Measurements from ENCODE around the gene YAF2.

The YAF2 gene

GRCh38 chr12:42130672-42131402 lies 107.2 kb downstream of the YAF2 start:
- Histone ChIP-seq H3K79me2 (ENCODE audit: control insufficient read depth, insufficient read depth, low read length, unreplicated experiment) (peaks cover 57% of the 10 kb centered on the region), H3K27me3 (ENCODE audit: insufficient read depth, low read length) (no peaks in the 10 kb centered on the region), H3K36me3 (ENCODE audit: insufficient read depth, low read length) (no peaks in the 10 kb centered on the region), H3K4me3 (ENCODE audit: low read depth, low read length) (peak overlapping the region; percentile 71), H3K27ac (ENCODE audit: low read depth, low read length) (peak overlapping the region; percentile 83), H2AFZ (ENCODE audit: low read length, unreplicated experiment) (peak overlapping the region; percentile 60), H3K4me1 (ENCODE audit: control insufficient read depth, insufficient read depth, low read length, unreplicated experiment) (peaks cover 30% of the 10 kb centered on the region)

GRCh38 chr12:42129595-42130204 lies 108.3 kb downstream of the YAF2 start:
- Histone ChIP-seq H2AFZ (ENCODE audit: low read length, unreplicated experiment) (no peak overlapping the region), H3K4me1 (ENCODE audit: control insufficient read depth, insufficient read depth, low read length, unreplicated experiment) (peaks cover 19% of the 10 kb centered on the region), H3K36me3 (ENCODE audit: insufficient read depth, low read length) (no peaks in the 10 kb centered on the region), H3K4me3 (ENCODE audit: low read depth, low read length) (0 out of 2 replicates have a peak overlapping the region, but pooled peaks have one; percentile 71), H3K27ac (ENCODE audit: low read depth, low read length) (no peak overlapping the region; the same call in 1 of the 2 replicates), H3K79me2 (ENCODE audit: control insufficient read depth, insufficient read depth, low read length, unreplicated experiment) (peaks cover 52% of the 10 kb centered on the region), H3K27me3 (ENCODE audit: insufficient read depth, low read length) (no peaks in the 10 kb centered on the region)

- Histone ChIP-seq H3K4me1 (ENCODE audit: control insufficient read depth, insufficient read depth, low read length, unreplicated experiment) (peaks cover 17% of the 10 kb centered on the region), H3K79me2 (ENCODE audit: control insufficient read depth, insufficient read depth, low read length, unreplicated experiment) (peaks cover 44% of the 10 kb centered on the region), H3K27ac (ENCODE audit: low read depth, low read length) (no peak overlapping the region), H3K36me3 (ENCODE audit: insufficient read depth, low read length) (no peaks in the 10 kb centered on the region), H3K27me3 (ENCODE audit: insufficient read depth, low read length) (no peaks in the 10 kb centered on the region), H2AFZ (ENCODE audit: low read length, unreplicated experiment) (no peak overlapping the region), H3K4me3 (ENCODE audit: low read depth, low read length) (no peak overlapping the region)
These were observed 109.2 kb downstream of the YAF2 start for GRCh38 chr12:42128888-42129287.

- Histone ChIP-seq H3K27ac (ENCODE audit: low read depth, low read length) (no peak overlapping the region), H3K4me1 (ENCODE audit: control insufficient read depth, insufficient read depth, low read length, unreplicated experiment) (peaks cover 17% of the 10 kb centered on the region), H2AFZ (ENCODE audit: low read length, unreplicated experiment) (no peak overlapping the region), H3K79me2 (ENCODE audit: control insufficient read depth, insufficient read depth, low read length, unreplicated experiment) (peaks cover 41% of the 10 kb centered on the region), H3K4me3 (ENCODE audit: low read depth, low read length) (no peak overlapping the region), H3K27me3 (ENCODE audit: insufficient read depth, low read length) (no peaks in the 10 kb centered on the region), H3K36me3 (ENCODE audit: insufficient read depth, low read length) (no peaks in the 10 kb centered on the region)
These were observed 109.7 kb downstream of the YAF2 start for GRCh38 chr12:42128327-42128726.

GRCh38 chr12:42126963-42127362 lies 111.1 kb downstream of the YAF2 start:
- Histone ChIP-seq H3K36me3 (ENCODE audit: insufficient read depth, low read length) (no peaks in the 10 kb centered on the region), H2AFZ (ENCODE audit: low read length, unreplicated experiment) (no peak overlapping the region), H3K4me3 (ENCODE audit: low read depth, low read length) (no peak overlapping the region), H3K4me1 (ENCODE audit: control insufficient read depth, insufficient read depth, low read length, unreplicated experiment) (peaks cover 17% of the 10 kb centered on the region), H3K27ac (ENCODE audit: low read depth, low read length) (no peak overlapping the region), H3K27me3 (ENCODE audit: insufficient read depth, low read length) (no peaks in the 10 kb centered on the region), H3K79me2 (ENCODE audit: control insufficient read depth, insufficient read depth, low read length, unreplicated experiment) (peaks cover 33% of the 10 kb centered on the region)

GRCh38 chr12:42125388-42125767 lies 112.7 kb downstream of the YAF2 start:
- H3K36me3 ChIP-seq (ENCODE audit: insufficient read depth, low read length), result no peaks in the 10 kb centered on the region
- H3K27me3 ChIP-seq (ENCODE audit: insufficient read depth, low read length), result no peaks in the 10 kb centered on the region
- no peak overlapping the region for H2AFZ ChIP-seq (ENCODE audit: low read length, unreplicated experiment)
- no peak overlapping the region for H3K4me3 ChIP-seq (ENCODE audit: low read depth, low read length)
- peaks cover 7% of the 10 kb centered on the region for H3K4me1 ChIP-seq (ENCODE audit: control insufficient read depth, insufficient read depth, low read length, unreplicated experiment)
- peaks cover 35% of the 10 kb centered on the region for H3K79me2 ChIP-seq (ENCODE audit: control insufficient read depth, insufficient read depth, low read length, unreplicated experiment)
- no peak overlapping the region for H3K27ac ChIP-seq (ENCODE audit: low read depth, low read length)

GRCh38 chr12:42124764-42125387 lies 113.2 kb downstream of the YAF2 start:
- Histone ChIP-seq H2AFZ (ENCODE audit: low read length, unreplicated experiment) (no peak overlapping the region), H3K27ac (ENCODE audit: low read depth, low read length) (no peak overlapping the region), H3K36me3 (ENCODE audit: insufficient read depth, low read length) (no peaks in the 10 kb centered on the region), H3K4me1 (ENCODE audit: control insufficient read depth, insufficient read depth, low read length, unreplicated experiment) (peaks cover 2% of the 10 kb centered on the region), H3K4me3 (ENCODE audit: low read depth, low read length) (no peak overlapping the region), H3K27me3 (ENCODE audit: insufficient read depth, low read length) (no peaks in the 10 kb centered on the region), H3K79me2 (ENCODE audit: control insufficient read depth, insufficient read depth, low read length, unreplicated experiment) (peaks cover 32% of the 10 kb centered on the region)

DNA sequence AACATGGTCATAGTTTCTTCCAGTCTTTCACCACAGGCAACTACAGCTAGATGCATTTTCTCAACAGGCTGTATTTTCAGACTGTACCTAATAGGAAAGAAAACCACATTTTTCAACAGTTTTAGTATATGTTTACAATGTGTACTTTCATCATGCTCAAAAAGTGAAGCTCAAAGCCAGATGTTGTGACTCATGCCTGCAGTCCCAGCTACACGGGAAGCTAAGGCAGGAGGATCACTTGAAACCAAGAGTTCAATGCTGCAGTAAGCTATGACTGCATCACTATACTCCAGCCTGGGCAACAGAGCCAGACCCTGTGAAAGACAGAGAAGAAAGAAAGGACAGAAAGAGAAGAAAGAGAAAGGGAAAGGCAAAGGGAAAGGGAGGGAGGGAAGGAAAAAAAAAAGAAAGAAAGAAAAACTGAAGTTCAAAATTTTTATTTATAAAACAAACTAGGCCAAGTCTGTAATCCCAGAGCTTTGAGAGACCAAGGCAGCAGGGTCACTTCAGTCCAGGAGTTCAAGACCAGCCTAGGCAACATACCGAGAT lies 118.9 kb downstream of the YAF2 start:
- H2AFZ ChIP-seq (ENCODE audit: low read length, unreplicated experiment), result no peak overlapping the region
- peak overlapping the region; percentile 20; the same call in 1 of the 2 replicates for H3K27ac ChIP-seq (ENCODE audit: low read depth, low read length)
- peaks cover 10% of the 10 kb centered on the region for H3K4me1 ChIP-seq (ENCODE audit: control insufficient read depth, insufficient read depth, low read length, unreplicated experiment)
- H3K27me3 ChIP-seq (ENCODE audit: insufficient read depth, low read length), result no peaks in the 10 kb centered on the region
- H3K4me3 ChIP-seq (ENCODE audit: low read depth, low read length), result no peak overlapping the region
- H3K79me2 ChIP-seq (ENCODE audit: control insufficient read depth, insufficient read depth, low read length, unreplicated experiment), result peaks cover 12% of the 10 kb centered on the region
- H3K36me3 ChIP-seq (ENCODE audit: insufficient read depth, low read length), result peaks cover 2% of the 10 kb centered on the region; the same call in 1 of the 2 replicates

DNA sequence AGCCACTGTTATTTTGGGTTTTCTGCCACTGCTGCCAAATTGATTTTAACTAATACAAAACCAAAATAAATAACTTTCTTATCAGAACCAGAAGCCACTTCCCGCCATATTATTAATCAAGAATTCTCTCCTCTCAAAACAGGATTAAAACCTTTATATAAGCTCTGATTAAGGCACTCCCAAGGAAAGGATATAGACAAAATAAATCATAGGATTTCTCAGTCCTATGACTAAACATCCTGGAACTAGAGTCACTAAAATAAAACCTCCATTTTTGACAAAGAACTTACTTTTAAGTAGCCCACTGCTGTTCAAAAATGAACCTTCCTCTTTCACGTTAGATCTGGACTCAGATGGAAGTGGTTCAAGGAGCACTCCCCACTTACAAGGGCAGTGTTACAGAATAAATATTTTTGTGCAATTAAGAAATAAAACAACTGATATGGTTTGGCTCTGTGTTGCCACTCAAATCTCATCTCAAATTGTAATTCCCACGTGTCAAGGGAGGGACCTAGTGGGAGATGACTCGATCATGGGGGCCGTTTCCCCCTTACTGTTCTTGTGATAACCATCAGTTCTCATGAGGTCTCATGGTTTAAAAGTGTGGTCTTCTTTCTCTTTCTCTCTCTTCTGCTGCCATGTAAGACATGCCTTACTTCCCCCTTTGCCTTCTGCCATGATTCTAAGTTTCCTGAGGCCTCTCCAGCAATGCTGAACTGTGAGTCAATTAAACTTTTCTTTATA lies 119.7 kb downstream of the YAF2 start:
- Histone ChIP-seq H3K4me3 (ENCODE audit: low read depth, low read length) (no peak overlapping the region), H3K27ac (ENCODE audit: low read depth, low read length) (peak overlapping the region; percentile 20), H3K79me2 (ENCODE audit: control insufficient read depth, insufficient read depth, low read length, unreplicated experiment) (peaks cover 12% of the 10 kb centered on the region), H3K36me3 (ENCODE audit: insufficient read depth, low read length) (peaks cover 2% of the 10 kb centered on the region; the same call in 1 of the 2 replicates), H3K27me3 (ENCODE audit: insufficient read depth, low read length) (no peaks in the 10 kb centered on the region), H2AFZ (ENCODE audit: low read length, unreplicated experiment) (peak overlapping the region; percentile 2), H3K4me1 (ENCODE audit: control insufficient read depth, insufficient read depth, low read length, unreplicated experiment) (peaks cover 10% of the 10 kb centered on the region)

DNA sequence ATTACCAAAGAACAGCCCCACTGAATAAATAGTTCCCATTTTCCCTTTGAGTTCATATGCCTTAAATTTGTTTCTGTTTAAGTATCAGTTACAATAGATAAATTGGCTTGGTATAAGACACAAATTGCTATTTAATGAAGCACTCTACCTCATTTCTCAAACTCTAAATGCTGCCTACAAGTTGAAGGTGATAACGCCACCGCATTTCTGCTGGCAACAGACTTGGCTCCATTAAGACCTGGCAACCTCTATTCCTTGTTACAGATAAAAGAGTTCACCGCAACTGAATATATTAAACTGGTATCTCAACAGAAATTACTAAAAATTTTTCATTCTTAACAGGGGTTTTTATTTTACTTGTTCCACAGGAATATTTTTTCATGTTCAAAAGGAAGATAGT lies 129.0 kb downstream of the YAF2 start:
- H3K27ac ChIP-seq (ENCODE audit: low read depth, low read length), result no peak overlapping the region
- H3K27me3 ChIP-seq (ENCODE audit: insufficient read depth, low read length), result no peaks in the 10 kb centered on the region
- H3K36me3 ChIP-seq (ENCODE audit: insufficient read depth, low read length), result no peaks in the 10 kb centered on the region
- no peak overlapping the region for H3K4me3 ChIP-seq (ENCODE audit: low read depth, low read length)
- H2AFZ ChIP-seq (ENCODE audit: low read length, unreplicated experiment), result no peak overlapping the region
- H3K79me2 ChIP-seq (ENCODE audit: control insufficient read depth, insufficient read depth, low read length, unreplicated experiment), result no peaks in the 10 kb centered on the region
- peaks cover 7% of the 10 kb centered on the region for H3K4me1 ChIP-seq (ENCODE audit: control insufficient read depth, insufficient read depth, low read length, unreplicated experiment)

Measured in ACC112 (cell line).